ENCODE results near the gene MYRIP.

DNA sequence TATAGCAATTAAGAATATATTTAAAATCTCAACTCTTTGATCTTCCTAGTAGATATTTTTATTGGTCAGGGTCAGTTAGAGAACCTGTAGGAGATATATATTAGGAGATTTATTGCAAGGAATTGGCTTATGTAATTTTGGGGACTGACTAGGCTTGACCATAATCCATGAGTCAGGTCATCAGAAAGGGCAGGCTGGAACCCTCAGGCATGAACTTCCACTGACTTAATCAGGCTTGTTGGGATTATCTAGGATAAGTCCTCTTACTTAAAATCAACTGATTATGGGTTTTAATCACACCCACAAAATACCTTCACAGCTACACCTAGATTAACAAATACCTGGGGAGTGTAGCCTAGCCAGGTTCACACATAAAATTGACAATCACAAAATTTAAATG lies 156.1 kb downstream of the MYRIP start:
- TF ChIP-seq POLR2A (IDR thresholded peaks at IDR 0.05) (no peak), CTCF (IDR thresholded peaks at IDR 0.05 in 8 of 11, conservative IDR thresholded peaks at IDR 0.05 in 3 of 11) (no peak)
